GM19467 (cell line): Measurements from ENCODE around the gene MCM3.
A peak's percentile ranks its signal among the peaks of the same experiment; 100 is the strongest.

Source experiments
- ATAC-seq: cut with Tn5 transposase; IDR thresholded peaks from one replicate; pipeline ENCODE4 v1.9.1; 2021; ENCODE audit warnings: mild to moderate bottlenecking, moderate library complexity; ENCODE audit not compliant: unreplicated experiment

Gene MCM3

DNA sequence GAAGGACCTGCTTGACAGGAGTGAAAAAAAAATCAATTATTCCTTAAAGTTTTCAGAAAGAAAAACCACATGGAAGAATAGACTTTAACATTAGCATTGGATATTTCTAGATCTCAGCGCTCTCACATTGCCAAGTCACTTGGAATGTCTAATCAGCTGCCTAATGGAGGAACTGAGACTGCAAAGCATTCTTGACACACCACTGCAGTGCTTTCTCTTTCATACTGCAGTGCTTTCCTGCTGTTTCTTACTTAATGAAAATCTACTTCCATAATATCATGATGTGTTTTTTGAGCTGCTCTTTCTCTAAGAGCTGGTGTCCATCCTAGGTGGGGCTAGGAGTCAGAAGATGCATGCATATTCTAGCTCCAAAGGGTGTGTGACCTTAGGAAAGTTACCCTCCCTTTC is 20.4 kb upstream of the MCM3 start:
- peak; percentile 37 for ATAC-seq

- no peak for ATAC-seq
These were observed 18.6 kb upstream of the MCM3 start for GRCh38 chr6:52303178-52303577.

GRCh38 chr6:52301326-52301725 is 16.8 kb upstream of the MCM3 start:
- no peak for ATAC-seq

GRCh38 chr6:52300489-52300931 is 16.0 kb upstream of the MCM3 start:
- no peak for ATAC-seq

DNA sequence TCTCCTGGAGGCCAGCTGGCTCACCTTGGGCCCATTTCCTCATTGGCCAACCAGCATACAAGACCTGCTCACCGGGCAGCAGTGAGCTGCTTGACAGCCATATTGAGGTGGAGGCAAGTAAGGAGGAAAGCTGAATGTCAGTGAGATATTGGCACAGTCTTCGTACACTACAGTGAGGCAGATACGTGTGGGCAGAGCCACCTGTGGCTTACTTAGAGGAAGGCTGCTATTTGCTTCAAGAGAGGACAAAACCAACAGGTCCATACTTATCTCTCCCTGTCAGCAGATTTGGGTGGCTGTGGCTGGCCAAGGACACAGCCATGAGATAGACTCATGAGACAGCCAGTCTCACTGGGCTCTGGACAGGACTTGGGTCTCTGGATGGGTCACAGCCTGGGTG is 15.1 kb upstream of the MCM3 start:
- ATAC-seq = no peak

DNA sequence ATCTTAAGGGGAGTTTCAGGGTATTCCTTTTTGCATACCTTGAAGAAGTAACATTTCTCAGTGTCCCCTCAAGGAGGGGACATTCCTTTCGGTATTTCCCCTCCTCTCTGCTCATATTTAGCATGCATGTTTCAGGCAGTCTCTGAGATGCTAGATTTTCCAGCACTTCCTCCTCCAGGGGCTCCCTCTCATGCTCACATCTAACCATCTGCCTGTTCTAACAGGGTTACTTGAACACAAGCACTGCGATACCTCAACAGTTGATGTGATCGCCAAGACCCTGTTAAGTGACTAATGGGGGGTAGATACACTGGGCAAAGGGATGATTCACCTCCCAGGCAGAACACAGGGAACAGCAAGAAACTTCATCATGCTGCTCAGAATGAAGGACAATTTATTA is 12.9 kb upstream of the MCM3 start:
- no peak for ATAC-seq

DNA sequence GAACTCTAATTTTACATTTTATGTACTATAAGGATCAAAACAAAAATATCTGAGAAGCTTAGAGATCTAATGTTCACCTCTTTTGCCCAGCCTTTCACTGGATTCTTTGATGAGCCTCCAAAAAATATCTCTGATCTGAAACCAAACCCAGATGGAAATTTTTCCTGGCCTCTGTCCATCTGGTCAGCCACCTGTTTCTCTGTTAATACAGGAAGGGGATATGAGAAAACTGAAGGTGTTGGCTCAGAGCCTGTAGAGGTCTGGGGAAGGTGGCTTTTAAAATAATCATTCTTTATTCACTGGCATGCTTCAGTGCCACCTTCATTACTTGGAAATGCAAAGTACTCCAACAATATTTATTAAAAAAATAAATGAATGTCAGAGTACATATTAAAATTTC is 8.5 kb upstream of the MCM3 start:
- no peak for ATAC-seq

DNA sequence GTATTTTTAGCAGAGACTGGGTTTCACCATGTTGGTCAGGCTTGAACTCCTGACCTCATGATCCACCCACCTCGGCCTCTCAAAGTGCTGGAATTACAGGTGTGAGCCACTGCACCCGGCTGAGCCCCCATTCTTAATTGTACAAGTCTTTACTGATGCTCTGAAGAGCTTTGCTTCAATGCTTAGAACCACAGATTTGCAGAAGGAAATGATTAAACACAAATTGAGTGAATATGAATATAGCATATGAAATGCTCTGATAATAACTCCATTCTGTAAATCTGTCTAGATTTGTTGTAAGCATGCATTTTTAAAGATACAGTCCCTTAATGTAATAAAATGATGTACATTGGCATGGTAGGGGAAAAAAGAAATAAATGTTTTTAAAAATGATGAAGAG is 4.3 kb upstream of the MCM3 start:
- no peak for ATAC-seq

GRCh38 chr6:52288216-52288615 is 3.7 kb upstream of the MCM3 start:
- ATAC-seq = no peak

DNA sequence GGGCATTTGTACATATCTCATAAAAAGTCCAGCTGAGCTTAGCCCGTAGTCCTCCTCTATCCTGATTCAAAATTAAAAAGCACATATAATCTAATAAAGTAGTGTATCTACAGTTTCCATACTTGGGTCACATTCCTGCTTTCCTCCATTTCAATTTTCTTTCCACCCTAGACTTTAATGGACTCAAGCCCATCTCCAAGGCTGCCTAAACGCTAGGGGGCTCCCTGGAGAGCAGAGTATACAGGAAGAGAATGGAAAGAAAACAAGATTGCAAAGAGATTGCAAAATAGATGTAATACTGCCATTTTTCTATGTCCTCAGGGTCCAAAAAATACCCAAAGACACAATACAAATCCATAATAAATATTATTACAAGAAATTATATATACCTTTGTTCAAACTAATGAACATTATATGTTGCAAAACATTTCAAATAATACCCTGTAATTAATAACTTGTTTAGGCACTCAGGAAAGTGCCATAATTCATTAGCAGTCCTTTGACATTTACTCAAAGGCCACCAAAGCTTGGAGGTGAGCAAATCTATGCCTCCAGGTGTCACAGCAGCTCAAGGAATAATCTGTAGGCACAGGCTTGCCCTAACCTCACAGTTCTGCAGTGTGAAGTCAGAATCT is 2.4 kb upstream of the MCM3 start:
- ATAC-seq = no peak

GRCh38 chr6:52285177-52286068 is 881 bp upstream of the MCM3 start:
- ATAC-seq = no peak

DNA sequence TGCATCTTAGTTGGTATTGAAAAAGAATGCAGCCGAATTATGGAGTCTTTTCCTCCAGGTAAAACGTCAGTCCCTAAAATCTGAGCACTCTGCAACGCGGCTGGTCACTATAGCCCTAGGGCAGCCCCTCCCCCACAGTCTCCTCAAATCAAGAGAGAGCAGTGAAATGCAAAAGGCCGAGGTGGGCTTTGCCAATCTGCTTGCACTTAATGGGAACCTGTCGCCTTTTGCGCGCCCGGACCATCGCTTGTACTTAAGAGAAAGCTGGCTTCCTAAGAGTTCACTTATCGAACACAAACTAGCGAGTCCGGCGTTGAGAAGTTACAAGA is 447 bp downstream of the MCM3 start:
- no peak for ATAC-seq

- no peak for ATAC-seq
These were observed 1.4 kb downstream of the MCM3 start for GRCh38 chr6:52283111-52283510.

DNA sequence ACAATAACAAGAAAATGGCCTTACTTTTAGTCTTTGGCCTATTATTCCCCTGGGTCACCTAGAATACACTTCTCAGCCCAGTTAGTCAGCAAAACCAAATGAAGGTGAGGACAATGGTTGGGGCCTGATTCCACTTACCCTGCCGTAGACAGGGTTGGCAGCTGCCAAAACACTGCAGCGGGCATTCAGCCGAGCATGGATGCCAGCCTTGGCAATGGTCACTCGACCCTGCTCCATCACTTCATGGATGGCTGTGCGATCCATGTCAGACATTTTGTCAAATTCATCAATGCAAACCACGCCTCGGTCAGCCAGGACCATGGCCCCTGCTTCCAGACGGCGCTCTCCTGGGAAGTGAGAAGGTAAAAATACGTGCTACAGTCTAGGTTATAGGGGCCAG is 8.4 kb downstream of the MCM3 start:
- no peak for ATAC-seq

DNA sequence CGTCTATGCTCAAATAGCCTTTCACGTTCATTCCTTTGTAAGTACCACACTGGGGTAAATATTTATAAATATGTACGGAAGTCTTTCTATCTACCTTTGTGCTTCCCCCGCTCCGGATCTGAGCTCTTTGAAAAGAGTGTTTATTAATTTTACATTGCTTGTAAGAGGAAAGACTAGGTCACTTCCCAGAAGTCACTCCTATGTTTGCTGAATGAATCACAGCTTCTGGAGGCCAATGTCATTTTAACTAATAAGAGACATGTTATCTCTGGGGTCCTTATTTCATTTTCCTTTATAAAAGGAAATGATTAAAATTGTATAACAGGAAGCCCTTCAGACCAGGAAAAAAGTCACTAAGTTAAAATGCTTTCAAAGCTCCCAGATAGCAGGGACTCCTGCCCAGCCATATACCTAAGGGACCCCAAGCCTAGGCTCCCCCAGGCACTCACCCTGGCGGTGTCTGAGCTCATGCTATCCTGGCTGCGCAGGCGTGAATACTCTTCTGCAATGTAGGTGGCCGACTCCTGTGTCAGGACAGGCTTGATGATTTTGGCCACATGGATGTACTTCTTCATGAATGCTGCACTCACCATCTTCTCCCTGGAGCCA is 12.6 kb downstream of the MCM3 start:
- no peak for ATAC-seq

- ATAC-seq = peak; percentile 68
These were observed 20.6 kb downstream of the MCM3 start for GRCh38 chr6:52263709-52264540.

DNA sequence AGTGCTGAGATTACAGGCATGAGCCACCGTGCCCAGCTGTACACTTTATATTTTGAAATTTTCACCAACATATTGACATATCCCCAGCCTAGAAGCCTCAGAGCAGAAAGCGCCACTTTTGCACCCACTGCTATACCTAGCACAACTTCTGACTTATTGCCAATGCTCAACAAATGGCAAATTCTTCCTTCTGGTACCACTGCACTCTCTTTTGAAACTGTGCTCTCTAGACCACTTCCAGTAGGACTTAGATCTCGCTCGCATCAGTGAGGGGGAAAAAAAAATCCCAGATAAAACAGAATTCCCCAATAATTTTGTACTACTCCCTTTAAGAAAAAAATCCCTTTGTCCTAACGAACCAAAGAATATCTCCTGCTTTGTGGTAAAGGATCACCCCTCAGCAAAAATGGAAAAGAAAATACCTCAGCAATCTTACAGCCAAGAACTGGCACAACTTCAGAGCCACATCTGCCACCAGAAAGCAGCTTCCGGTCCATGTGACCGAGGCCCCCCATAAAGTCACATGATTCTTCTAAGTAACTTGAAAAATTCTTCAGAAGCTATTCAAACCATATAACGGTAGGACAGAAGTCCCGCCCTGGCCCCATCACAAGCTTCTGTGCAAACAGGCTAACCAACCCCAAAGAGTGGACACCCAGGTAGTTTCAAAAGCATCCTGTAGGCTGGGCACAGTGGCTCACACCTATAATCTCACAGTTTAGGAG is 21.8 kb downstream of the MCM3 start:
- ATAC-seq = no peak

DNA sequence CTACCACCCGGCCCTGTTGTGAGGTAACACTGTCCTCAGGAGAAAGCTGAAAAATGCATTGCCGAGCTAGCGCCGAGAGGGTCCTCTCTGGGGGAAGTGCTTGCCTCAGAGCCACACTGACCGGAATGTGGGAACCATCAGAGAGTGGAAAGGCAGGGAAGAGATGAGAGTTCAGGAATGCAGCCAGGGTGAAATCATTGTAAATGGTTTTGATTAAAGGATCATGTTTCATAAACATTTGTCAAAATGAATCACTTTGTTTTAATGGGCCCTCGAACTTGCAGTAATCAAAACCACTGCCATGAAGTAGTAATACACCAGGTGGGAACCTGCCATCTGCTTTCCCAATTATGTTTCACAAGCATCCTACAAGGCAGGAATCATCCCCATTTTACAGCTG is 23.3 kb downstream of the MCM3 start:
- ATAC-seq = no peak

GRCh38 chr6:52260634-52261033 is 23.9 kb downstream of the MCM3 start:
- no peak for ATAC-seq

GRCh38 chr6:52255434-52255833 is 29.1 kb downstream of the MCM3 start:
- no peak for ATAC-seq
